Hair follicle dermal papilla cell (primary cell): ENCODE data around the gene ZNF813. TPM values are rescaled to one million over a fixed set of nuclear protein-coding genes. Genes with fewer than 3 reads are reported as not detected.

Source experiments
- total RNA-seq: library from RNA; depleted of rRNA; stranded (reverse); fragments of >200 nt; gene quantifications from 2 replicates; pipeline ENCODE4 v1.2.3, GENCODE V29; 2012

Gene ZNF813
- total RNA-seq, result 4.0 and 4.1 TPM in 2 replicates

DNA sequence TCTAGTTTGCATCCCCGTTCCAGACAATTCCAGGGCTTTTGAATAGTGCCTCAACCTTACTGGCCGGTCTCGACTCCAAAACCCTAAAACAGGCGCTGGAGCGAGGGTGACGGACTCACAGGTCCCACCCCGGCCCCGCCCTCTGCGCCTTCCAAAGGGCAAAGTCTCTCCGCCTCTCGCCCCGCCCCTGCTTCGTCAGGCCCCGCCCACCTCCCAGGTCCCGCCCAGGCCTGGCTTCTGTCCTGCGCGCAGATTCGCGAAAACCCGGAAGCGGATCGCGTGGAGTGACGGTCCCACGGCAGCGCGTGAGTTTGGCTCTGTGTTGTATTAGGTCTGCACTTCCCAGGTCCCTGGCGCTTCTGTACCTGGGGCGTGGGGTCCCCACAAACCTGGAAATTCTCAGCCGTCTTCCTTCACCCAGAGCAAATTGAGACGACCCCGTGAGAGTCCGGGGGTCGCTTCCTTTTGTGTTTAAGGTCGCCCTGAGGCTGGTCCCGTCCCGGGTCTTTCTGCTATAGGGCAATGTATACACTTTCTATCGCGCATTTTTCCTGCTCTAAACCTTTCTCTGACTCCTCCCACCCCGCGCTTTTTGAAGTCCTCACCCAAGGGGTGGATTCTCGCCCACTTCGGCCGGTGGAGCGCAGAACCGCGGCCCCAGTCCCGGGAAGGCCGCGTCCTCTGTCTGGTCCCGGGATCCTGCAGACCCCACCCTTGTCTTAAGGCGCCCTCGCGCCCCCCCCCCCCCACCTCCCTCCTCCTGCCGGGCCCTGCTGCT lies at the start of gene ZNF813:
Gene ZNF813 (plus strand): TSS at position 249 of the 778 bp plus-strand sequence. CDS start 16,090 bp downstream, outside the sequence.

DNA sequence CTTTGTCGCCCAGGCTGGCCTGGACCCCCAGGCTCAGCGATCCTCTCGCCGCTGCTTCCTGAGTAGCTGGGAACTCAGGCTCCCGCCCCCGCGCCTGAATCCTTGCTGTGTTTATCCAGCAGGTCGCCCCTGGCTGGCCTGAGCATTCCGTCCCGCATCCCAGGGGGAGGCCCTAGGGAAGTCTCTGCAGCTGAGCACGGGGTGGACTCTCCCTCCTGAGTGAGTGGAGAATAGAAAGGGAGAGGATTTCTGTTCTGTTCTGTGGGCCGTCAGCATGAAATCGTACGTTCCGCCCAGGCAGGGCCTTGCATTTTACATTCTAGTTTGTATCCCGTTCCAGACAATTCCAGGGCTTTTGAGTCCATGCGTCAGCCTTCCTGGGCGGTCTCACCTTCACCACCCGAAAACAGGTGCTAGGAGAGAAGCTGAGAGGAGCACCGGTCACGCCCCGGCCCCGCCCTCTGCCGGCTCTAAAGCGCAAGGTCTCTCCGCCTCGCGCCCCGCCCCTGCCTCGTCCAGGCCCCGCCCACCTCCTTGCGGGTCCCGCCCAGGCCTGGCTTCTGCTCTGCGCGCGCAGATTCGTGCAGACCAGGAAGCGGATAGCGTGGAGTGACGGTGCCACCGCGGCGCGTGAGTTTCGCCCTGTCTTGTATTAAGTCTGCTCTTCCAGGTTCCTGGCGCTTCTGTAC lies 36.0 kb upstream of the ZNF813 start, which contains the start of gene ZNF761:
Gene ZNF761 (plus strand): TSS at position 586 of the 689 bp plus-strand sequence. CDS start 15,285 bp downstream, outside the sequence.

DNA sequence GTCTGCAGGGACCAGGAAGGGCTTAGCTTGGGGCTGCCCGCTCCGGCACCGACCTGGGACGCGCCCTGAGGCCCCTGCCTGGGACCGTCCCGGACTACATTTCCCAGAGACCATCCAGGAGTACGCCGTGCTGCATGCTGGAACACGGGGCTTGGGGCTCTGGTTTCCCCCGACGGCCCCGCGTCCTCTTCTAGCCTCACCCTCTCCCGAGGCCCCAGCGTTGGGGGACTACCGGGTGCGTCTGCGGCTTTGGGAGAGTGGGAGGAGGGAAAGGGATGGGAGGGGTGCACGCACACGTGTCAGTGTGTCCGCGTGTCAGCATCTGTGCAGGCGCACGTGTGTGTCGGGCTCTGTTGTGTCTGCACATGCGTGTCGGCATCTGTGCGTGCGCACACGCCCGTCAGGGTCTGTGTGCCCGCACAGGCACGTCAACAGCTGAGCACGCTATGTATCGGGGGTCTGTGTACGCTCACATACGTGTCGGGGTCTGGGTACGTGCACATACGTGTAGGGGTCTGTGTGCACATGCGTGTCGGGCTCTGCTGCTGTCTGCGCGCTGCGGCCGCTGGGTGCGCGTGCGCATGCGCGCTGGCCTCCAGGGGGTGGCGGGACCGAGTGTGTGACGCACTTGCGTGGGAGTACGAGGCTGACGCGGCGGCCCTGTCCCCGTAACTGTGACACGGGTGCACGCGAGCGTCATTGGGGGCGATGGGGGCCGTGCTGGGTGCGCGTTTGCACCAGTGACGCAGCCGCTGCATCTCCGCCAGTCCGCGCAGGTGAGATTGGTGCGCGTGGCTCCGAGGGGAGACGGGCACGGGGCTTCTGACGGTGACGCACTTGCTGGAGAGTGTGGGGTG lies 70.2 kb downstream of the ZNF813 start, which contains the start of gene ZNF331:
Gene ZNF331 (plus strand): TSS at position 625 of the 857 bp plus-strand sequence. CDS start 31,232 bp downstream, outside the sequence.

Other genes with a start within 250 kb of the ZNF813 start
- gene ZNF677, start 212.9 kb upstream of the ZNF813 start, total RNA-seq, result 28.8 and 29.4 TPM in 2 replicates
- 0.16 TPM in 1 of 2 replicates, not detected in the other for gene VN1R2, start 209.4 kb upstream of the ZNF813 start, total RNA-seq
- gene VN1R4, start 200.0 kb upstream of the ZNF813 start, total RNA-seq, result not detected in 2 replicates
- gene ZNF845, start 134.0 kb upstream of the ZNF813 start, total RNA-seq, result 8.7 and 10.2 TPM in 2 replicates
- 6.2 and 10.2 TPM in 2 replicates for gene ZNF525, start 102.0 kb upstream of the ZNF813 start, total RNA-seq
- gene ZNF765, start 72.6 kb upstream of the ZNF813 start, total RNA-seq, result 16.1 and 16.5 TPM in 2 replicates
- gene ZNF761, start 35.7 kb upstream of the ZNF813 start, total RNA-seq, result 12.5 and 17.5 TPM in 2 replicates
- 16.1 and 16.6 TPM in 2 replicates for gene ZNF331, start 70.4 kb downstream of the ZNF813 start, total RNA-seq
- not detected in 2 replicates for gene DPRX, start 164.3 kb downstream of the ZNF813 start, total RNA-seq